GM12878 (cell line): ENCODE measurements around the gene RASGRF2. TPM values are rescaled to one million over a fixed set of nuclear protein-coding genes. Genes with fewer than 3 reads are reported as not detected.

Source experiments
- ATAC-seq: fragments of 200-7000 bp; cut with Tn5 transposase; 3 replicates; pipeline ENCODE4 v1.9.1; 2020; ENCODE audit warnings: mild to moderate bottlenecking, moderate library complexity
- BruUV-seq: library from RNA; stranded (reverse); fragments of 400-500 nt; replicated peaks from 2 replicates; lab custom pipeline; 2021; lab: Mats Ljungman, UMichigan
- CTCF ChIA-PET: fragments of 300-600 bp; sonication (Branson Sonifier 250); formaldehyde crosslinking; extraction: SDS; loops from one replicate; lab custom pipeline; 2021; ENCODE audit warnings: inconsistent platforms; lab: Yijun Ruan, JAX
- POLR2A ChIA-PET: fragments of 350-600 bp; formaldehyde crosslinking; extraction: SDS; loops from one replicate; lab custom pipeline; 2021; ENCODE audit warnings: inconsistent platforms; lab: Charles Lee
- RAD21 ChIA-PET: fragments of 300-600 bp; sonication (Branson Sonifier 250); formaldehyde crosslinking; loops from one replicate; lab custom pipeline; 2023; ENCODE audit warnings: antibody characterized with exemption; ENCODE audit not compliant: unreplicated experiment; lab: Charles Lee
- SMC1A ChIA-PET: fragments of 300-600 bp; sonication (Branson Sonifier 250); formaldehyde crosslinking; loops from one replicate; lab custom pipeline; 2023; ENCODE audit not compliant: unreplicated experiment, uncharacterized antibody; lab: Charles Lee
- DNase-seq: peaks from one replicate; pipeline ENCODE4 v3.0.0-alpha.2; 2011; ENCODE audit warnings: low read depth, low spot score
- FAIRE-seq: peaks from 3 replicates; lab custom pipeline; 2011; peaks lifted over from hg19 to GRCh38; lab: Jason Lieb, UNC
- H2AFZ ChIP-seq: 2 replicates; pipeline ENCODE4 v1.6.0; 2011; ENCODE audit warnings: low read depth, low read length, control low read depth; ENCODE audit not compliant: control insufficient read depth
- H3K27ac ChIP-seq: 2 replicates; pipeline ENCODE4 v1.5.1; 2011; ENCODE audit warnings: control low read depth; ENCODE audit not compliant: control insufficient read depth, insufficient read depth
- H3K27me3 ChIP-seq, 2 experiments: replicated peaks in 1 of 2; 2 replicates each; pipeline versions ENCODE4 v1.6.0 to v1.6.1; 2011; ENCODE audit warnings: low read length in 1 of 2; ENCODE audit not compliant: control insufficient read depth in 2 of 2, insufficient read depth in 2 of 2
- H3K36me3 ChIP-seq, 2 experiments: 2 replicates each; pipeline ENCODE4 v1.5.1; 2011; ENCODE audit warnings: low read length in 1 of 2; ENCODE audit not compliant: control insufficient read depth in 2 of 2, insufficient read depth in 2 of 2
- H3K4me1 ChIP-seq: 2 replicates; pipeline ENCODE4 v1.6.1; 2011; ENCODE audit warnings: mild to moderate bottlenecking, low read length, moderate library complexity, mixed read lengths; ENCODE audit not compliant: control insufficient read depth, insufficient read depth
- H3K4me2 ChIP-seq: 2 replicates; pipeline ENCODE4 v1.6.0; 2011; ENCODE audit warnings: control low read depth; ENCODE audit not compliant: control insufficient read depth, insufficient read depth
- H3K4me3 ChIP-seq: fragments of 200-600 bp; sonication (generic); 2 replicates; pipeline ENCODE4 v1.5.1; 2016
- H3K79me2 ChIP-seq: 2 replicates; pipeline ENCODE4 v1.6.0; 2011; ENCODE audit warnings: low read length; ENCODE audit not compliant: control insufficient read depth, insufficient read depth
- H3K9ac ChIP-seq: 2 replicates; pipeline ENCODE4 v1.8.0; 2011; ENCODE audit warnings: low read length, control low read depth, mixed read lengths; ENCODE audit not compliant: control insufficient read depth, insufficient read depth
- H3K9me3 ChIP-seq: replicated peaks from 3 replicates; pipeline ENCODE4 v1.5.1; 2011; ENCODE audit warnings: mild to moderate bottlenecking, low read length; ENCODE audit not compliant: control insufficient read depth, insufficient read depth
- H4K20me1 ChIP-seq: 2 replicates; pipeline ENCODE4 v1.6.0; 2011; ENCODE audit not compliant: control insufficient read depth, insufficient read depth
- ASH2L ChIP-seq: fragments of 300-600, 200-600 bp; sonication (generic); IDR thresholded peaks from 2 replicates; pipeline ENCODE4 v1.6.1; 2017; ENCODE audit warnings: low read depth, mild to moderate bottlenecking, borderline replicate concordance
- CHD2 ChIP-seq: IDR thresholded peaks from 2 replicates; pipeline ENCODE4 v1.6.1; 2011; ENCODE audit warnings: low read depth, low read length, improper control_type of control experiment, borderline replicate concordance
- ESRRA ChIP-seq: IDR thresholded peaks from 2 replicates; pipeline ENCODE4 v1.6.1; 2012; ENCODE audit warnings: mild to moderate bottlenecking, low read length, improper control_type of control experiment
- MEF2A ChIP-seq: IDR thresholded peaks from 2 replicates; pipeline ENCODE4 v1.6.1; 2011; ENCODE audit warnings: low read depth, mild to moderate bottlenecking, low read length, moderate library complexity; ENCODE audit not compliant: insufficient read depth
- NFYB ChIP-seq: IDR thresholded peaks from 2 replicates; pipeline ENCODE4 v1.6.1; 2011; ENCODE audit warnings: low read depth, mild to moderate bottlenecking, low read length, improper control_type of control experiment, moderate library complexity; ENCODE audit not compliant: insufficient read depth
- NRF1 ChIP-seq: conservative IDR thresholded peaks from 2 replicates; pipeline ENCODE4 v1.6.1; 2011; ENCODE audit warnings: mild to moderate bottlenecking, low read depth, low read length, improper control_type of control experiment
- RAD51 ChIP-seq: fragments of 450-650 bp; IDR thresholded peaks from 2 replicates; pipeline ENCODE4 v1.6.1; 2016; ENCODE audit warnings: moderate library complexity, mild to moderate bottlenecking, inconsistent platforms
- RBBP5 ChIP-seq: fragments of 200-600 bp; sonication (generic); conservative IDR thresholded peaks from 2 replicates; pipeline ENCODE4 v1.6.1; 2016
- SPI1 ChIP-seq: IDR thresholded peaks from 2 replicates; pipeline ENCODE4 v1.6.1; 2011; ENCODE audit warnings: low read depth, mild to moderate bottlenecking, low read length, moderate library complexity, borderline replicate concordance; ENCODE audit not compliant: insufficient read depth
- STAT1 ChIP-seq: fragments of 450-650 bp; conservative IDR thresholded peaks from 2 replicates; pipeline ENCODE4 v1.6.1; 2014; ENCODE audit warnings: antibody characterized with exemption, mild to moderate bottlenecking
- SUZ12 ChIP-seq: fragments of 200-600 bp; sonication (generic); IDR thresholded peaks from one replicate; pipeline ENCODE4 v1.6.1; 2018; ENCODE audit warnings: antibody characterized with exemption, mild to moderate bottlenecking; ENCODE audit not compliant: unreplicated experiment
- USF1 ChIP-seq: IDR thresholded peaks from 2 replicates; pipeline ENCODE4 v1.6.1; 2011; ENCODE audit warnings: borderline replicate concordance, low read depth, mild to moderate bottlenecking, moderate library complexity, mixed read lengths, low read length; ENCODE audit not compliant: insufficient read depth; ENCODE audit errors: extremely low read length
- ZNF592 ChIP-seq: fragments of 450-650 bp; IDR thresholded peaks from 2 replicates; pipeline ENCODE4 v1.6.1; 2017; ENCODE audit warnings: mild to moderate bottlenecking, moderate library complexity
- WGBS: methylation state at CpG from one replicate; pipeline ENCODE4 v1.1.6; 2016; ENCODE audit warnings: low lambda C conversion rate; ENCODE audit not compliant: insufficient replicate concordance, insufficient coverage; ENCODE audit errors: missing lambda C conversion rate; 5-methylcytosine and 5-hydroxymethylcytosine counted together
- in situ Hi-C: fragments of 300-500 bp; cut with MboI; formaldehyde crosslinking; loops from 9 replicates; pipeline ENCODE4 v1.14.3; 2018; ENCODE audit warnings: mixed read lengths
- intact Hi-C: fragments of 100-400 bp; cut with micrococcal nuclease; formaldehyde crosslinking; loops from one replicate; pipeline ENCODE4 v1.14.2; 2022; ENCODE audit not compliant: unreplicated experiment
- polyA plus RNA-seq, 11 experiments: library from polyadenylated mRNA; depleted of rRNA in 4 of 11; unstranded in 6 of 11; stranded (reverse) in 5 of 11; fragments of >200 nt; fragmentation: Nextera tagmentation in 4 of 11; fragmentation: Illumina TruSeq in 1 of 11; extraction: Ambion mirVana in 4 of 11; extraction: Trizol in 1 of 11; gene quantifications; 1 replicate in 1 of 11; 2 replicates in 10 of 11; pipeline versions ENCODE4 v1.2.1 to v1.2.3, GENCODE V29; 2011 to 2016; ENCODE audit warnings: inconsistent platforms in 2 of 11, missing spikeins in 2 of 11, low read depth in 1 of 11
- total RNA-seq, 4 experiments: library from RNA; depleted of rRNA in 3 of 4; stranded (reverse); fragments of >200 nt in 3 of 4; fragmentation: Illumina TruSeq in 1 of 4; extraction: Trizol in 1 of 4; gene quantifications; 2 replicates each; pipeline versions ENCODE4 v1.2.1 to v1.2.3, GENCODE V29; 2013 to 2021
- TF ChIP-seq, protein P1 (sequence below): IDR thresholded peaks from 2 replicates; pipeline ENCODE4 v1.6.1; 2012; ENCODE audit warnings: low read length, inconsistent platforms
- TF ChIP-seq, protein P2 (sequence below): IDR thresholded peaks from 2 replicates; pipeline ENCODE4 v1.6.1; 2011; ENCODE audit warnings: low read depth, mild to moderate bottlenecking, low read length, moderate library complexity, borderline replicate concordance; ENCODE audit errors: extremely low read depth

RASGRF2 gene
- total and polyA plus RNA-seq, 10 of the 15 experiments (the other 5 are each of a cell fraction or from before 2014, with no cell fraction given): 0.05 to 0.24 (median 0.07) TPM

DNA sequence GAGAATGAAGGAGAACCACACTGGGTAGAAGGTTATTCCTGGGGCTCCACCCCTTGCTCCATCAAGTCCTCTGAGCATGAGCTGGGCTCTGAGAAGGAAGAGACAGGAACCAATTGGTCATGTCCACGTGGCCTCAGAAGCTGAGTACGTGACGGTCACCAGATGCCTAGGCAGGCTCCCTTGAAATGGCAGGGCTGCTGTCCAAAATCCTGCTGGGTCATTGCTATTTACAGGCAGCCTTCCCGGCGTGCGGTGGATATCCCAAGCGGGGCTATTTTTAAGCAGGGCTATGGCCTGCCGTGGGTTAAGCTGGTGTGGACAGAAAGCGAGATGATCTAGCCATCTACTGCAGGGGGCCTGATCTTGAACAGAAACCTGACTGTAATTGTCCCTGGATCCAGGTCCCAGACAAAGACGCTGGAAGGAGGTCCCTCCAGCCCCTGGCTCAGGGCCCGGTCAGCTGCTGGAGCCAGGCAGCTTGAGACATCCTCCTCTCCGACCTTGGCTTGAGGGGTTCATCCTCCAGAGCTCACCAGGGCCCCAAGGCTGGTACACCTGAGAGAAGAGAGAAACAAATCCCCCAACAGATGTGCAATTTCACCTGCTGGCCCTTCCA lies 272.4 kb downstream of the RASGRF2 start (continued):
- TF ChIP-seq, protein P1, sequence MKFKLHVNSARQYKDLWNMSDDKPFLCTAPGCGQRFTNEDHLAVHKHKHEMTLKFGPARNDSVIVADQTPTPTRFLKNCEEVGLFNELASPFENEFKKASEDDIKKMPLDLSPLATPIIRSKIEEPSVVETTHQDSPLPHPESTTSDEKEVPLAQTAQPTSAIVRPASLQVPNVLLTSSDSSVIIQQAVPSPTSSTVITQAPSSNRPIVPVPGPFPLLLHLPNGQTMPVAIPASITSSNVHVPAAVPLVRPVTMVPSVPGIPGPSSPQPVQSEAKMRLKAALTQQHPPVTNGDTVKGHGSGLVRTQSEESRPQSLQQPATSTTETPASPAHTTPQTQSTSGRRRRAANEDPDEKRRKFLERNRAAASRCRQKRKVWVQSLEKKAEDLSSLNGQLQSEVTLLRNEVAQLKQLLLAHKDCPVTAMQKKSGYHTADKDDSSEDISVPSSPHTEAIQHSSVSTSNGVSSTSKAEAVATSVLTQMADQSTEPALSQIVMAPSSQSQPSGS: no peak

- BruUV-seq: no TSS peak
- ATAC-seq: peak; percentile 47
- WGBS: 55% methylated on average over 28 of the region's 28 CpGs
- no peaks in the 10 kb centered on the region for H3K79me2 ChIP-seq
- SMC1A ChIA-PET: interaction anchor here (0.7 to 1.1 kb wide), 2 partner anchors 10 to 152 kb away, joined by 3 to 4 read pairs; no protein-coding TSS in a partner anchor
- DNase-seq: no peak
- H3K9ac ChIP-seq: no peak within 1 kb of the TSS
- H2AFZ ChIP-seq: peak within 1 kb of the TSS; percentile 24; the same call in 1 of the 2 replicates
- RAD21 ChIA-PET: no interaction called here
- POLR2A ChIA-PET: no interaction called here
- H3K36me3 ChIP-seq: no peaks in the 10 kb centered on the region
- no peaks in the 10 kb centered on the region for H4K20me1 ChIP-seq
- no peaks in the 10 kb centered on the region for H3K4me1 ChIP-seq
- intact Hi-C loops: no loop called here
- no peak for FAIRE-seq
- CTCF ChIA-PET: no interaction called here
- in situ Hi-C loops: no loop called here
- H3K27ac ChIP-seq: no peak within 1 kb of the TSS
- no peak within 1 kb of the TSS for H3K4me3 ChIP-seq
- H3K4me2 ChIP-seq: peak within 1 kb of the TSS; percentile 38; the same call in 1 of the 2 replicates
- no peaks in the 10 kb centered on the region for H3K27me3 ChIP-seq
- no peaks in the 10 kb centered on the region for H3K9me3 ChIP-seq
- no peak for TF ChIP-seq ZNF592
- no peak for TF ChIP-seq CHD2
- no peak for TF ChIP-seq SUZ12
- no peak for TF ChIP-seq STAT1
- TF ChIP-seq NFYB: no peak
- no peak for TF ChIP-seq ESRRA
- TF ChIP-seq ASH2L: no peak
- no peak for TF ChIP-seq USF1
- TF ChIP-seq RAD51: no peak
- TF ChIP-seq RBBP5: no peak
- no peak for TF ChIP-seq MEF2A
- TF ChIP-seq NRF1: no peak
- TF ChIP-seq, protein P2, sequence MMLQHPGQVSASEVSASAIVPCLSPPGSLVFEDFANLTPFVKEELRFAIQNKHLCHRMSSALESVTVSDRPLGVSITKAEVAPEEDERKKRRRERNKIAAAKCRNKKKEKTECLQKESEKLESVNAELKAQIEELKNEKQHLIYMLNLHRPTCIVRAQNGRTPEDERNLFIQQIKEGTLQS: no peak
- no peak for TF ChIP-seq SPI1
Measured at GRCh38 chr5:81233080-81233634, 273.0 kb downstream of the RASGRF2 start, which contains the start of gene CKMT2. TSS of gene CKMT2 (plus strand) at chr5:81233322. CDS start at chr5:81251133, 17,811 bp downstream.
